Measurements from ENCODE around the gene DFFA. TPM values are rescaled to one million over a fixed set of nuclear protein-coding genes. Genes with fewer than 3 reads are reported as not detected.

DFFA gene
- total RNA-seq, 2 experiments from 2014 or later = 76.7 to 81.8 TPM

DNA sequence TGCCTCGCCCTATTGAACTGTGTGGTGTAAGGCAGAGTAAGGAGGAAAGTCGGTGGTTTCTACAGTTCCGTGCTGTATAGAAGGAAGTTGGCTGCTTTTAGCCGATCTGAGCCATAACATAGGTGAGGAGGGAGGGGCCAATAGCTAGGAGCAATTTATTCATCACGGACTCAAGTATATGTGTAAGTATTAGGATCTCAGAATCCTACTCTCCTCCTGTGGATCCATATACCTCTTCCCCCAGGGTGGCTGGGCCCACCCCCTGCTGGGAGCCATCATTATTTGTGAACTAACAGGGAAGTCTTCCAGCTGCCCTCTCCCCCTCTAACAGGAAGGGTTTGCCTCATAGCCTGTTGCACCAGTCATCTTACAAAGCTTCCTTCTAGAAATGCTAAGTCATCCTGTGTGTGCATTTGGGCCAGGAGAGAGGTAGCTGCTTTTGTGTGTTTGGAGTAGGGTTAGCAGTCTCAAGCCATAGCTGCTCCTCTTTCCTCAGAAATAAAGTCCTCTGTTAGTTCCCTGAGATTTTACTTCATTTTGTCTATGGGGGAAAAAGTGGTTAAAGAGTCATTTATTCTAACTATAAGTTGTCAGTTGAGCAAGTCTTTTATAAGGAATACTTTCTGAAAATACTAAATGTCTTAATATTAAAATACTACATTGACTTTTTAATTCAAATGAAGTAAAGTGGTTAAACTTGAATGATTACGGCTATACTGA, 57.0 kb downstream of the DFFA start:
- ATAC-seq (peak; percentile 49), DNase-seq (no peak)
- no peaks in the 10 kb centered on the region for H3K27me3 Mint-ChIP-seq
- H3K4me3 Mint-ChIP-seq = no peak overlapping the region
- peak overlapping the region; percentile 87 for H3K27ac Mint-ChIP-seq
- H3K9me3 Mint-ChIP-seq = no peaks in the 10 kb centered on the region
- CTCF ChIA-PET = interaction anchor here (1.6 to 2.1 kb wide), 2 partner anchors 15 to 16 kb away, joined by 5 to 8 read pairs; partner anchors contain the start of gene CENPS
- intact Hi-C loops (cut with micrococcal nuclease) = no loop called here
- no peak for TF ChIP-seq CTCF (IDR thresholded peaks at IDR 0.05)
- peaks cover 4% of the 10 kb centered on the region for H3K4me1 Mint-ChIP-seq (ENCODE audit: low read depth)
- H3K36me3 Mint-ChIP-seq (ENCODE audit: low read depth) = peaks cover 62% of the 10 kb centered on the region
- POLR2A ChIA-PET = interaction anchor here (1.3 kb wide), 1 partner anchor 16 kb away, joined by 6 read pairs; the partner anchor contains the start of gene PGD

DNA sequence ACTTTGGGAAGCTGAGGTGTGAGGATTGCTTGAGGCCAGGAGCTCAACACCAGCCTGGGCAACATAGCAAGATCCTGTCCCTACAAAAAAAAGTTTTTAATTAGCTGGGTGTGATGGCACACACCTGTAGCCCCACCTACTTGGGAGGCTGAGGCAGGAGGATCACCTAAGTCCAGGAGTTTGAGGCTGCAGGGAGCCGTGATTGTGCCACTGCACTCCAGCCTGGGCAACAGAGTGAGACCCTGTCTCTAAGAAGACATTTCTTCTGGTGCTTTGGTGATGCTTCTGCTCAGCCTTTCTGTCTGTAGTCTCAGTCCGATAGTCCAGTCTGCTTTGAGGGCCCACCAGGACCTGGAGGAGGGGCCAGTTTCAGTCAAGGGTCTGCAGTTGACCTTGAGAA, 65.1 kb downstream of the DFFA start:
- Mint-ChIP-seq H3K4me3 (no peak overlapping the region), H3K27ac (no peak overlapping the region), H3K9me3 (no peaks in the 10 kb centered on the region), H3K4me1 (ENCODE audit: low read depth) (peaks cover 6% of the 10 kb centered on the region), H3K27me3 (no peaks in the 10 kb centered on the region), H3K36me3 (ENCODE audit: low read depth) (peaks cover 51% of the 10 kb centered on the region)
- TF ChIP-seq CTCF (IDR thresholded peaks at IDR 0.05) = no peak
- ATAC-seq = no peak
- intact Hi-C loops (cut with micrococcal nuclease) = no loop called here
- no peak for DNase-seq
- ChIA-PET CTCF (interaction anchor here (0.9 kb wide), 1 partner anchor 106 kb away, joined by 3 read pairs; no protein-coding TSS in a partner anchor), POLR2A (no interaction called here)

Other genes with a start within 250 kb of the DFFA start
- gene PGD, start 73.5 kb downstream of the DFFA start, total RNA-seq = 100 to 1,000 TPM; 126 to 130 TPM
- 10 to 100 TPM; 18.3 to 19.4 TPM for gene CENPS, start 42.1 kb downstream of the DFFA start, total RNA-seq
- under 1 TPM in 1 of 2 experiments, not detected in 1; 0.34 TPM for gene CORT, start 22.5 kb downstream of the DFFA start, total RNA-seq
- gene PEX14, start 2.4 kb upstream of the DFFA start, total RNA-seq = 10 to 100 TPM; 18.0 to 18.5 TPM

All from activated CD8-positive, alpha-beta T cell treated with anti-CD3 and anti-CD28 coated beads for 36 hours (primary cell).